ENCODE results near the gene OR14A16. TPM values are rescaled to one million over a fixed set of nuclear protein-coding genes. Genes with fewer than 3 reads are reported as not detected.

Gene OR14A16, protein sequence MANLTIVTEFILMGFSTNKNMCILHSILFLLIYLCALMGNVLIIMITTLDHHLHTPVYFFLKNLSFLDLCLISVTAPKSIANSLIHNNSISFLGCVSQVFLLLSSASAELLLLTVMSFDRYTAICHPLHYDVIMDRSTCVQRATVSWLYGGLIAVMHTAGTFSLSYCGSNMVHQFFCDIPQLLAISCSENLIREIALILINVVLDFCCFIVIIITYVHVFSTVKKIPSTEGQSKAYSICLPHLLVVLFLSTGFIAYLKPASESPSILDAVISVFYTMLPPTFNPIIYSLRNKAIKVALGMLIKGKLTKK
- not detected for total RNA-seq
- polyA plus RNA-seq (2013, experiment 1 of 2), result not detected
- not detected for polyA plus RNA-seq (2013, experiment 2 of 2)
- long read RNA-seq, experiment 1, partial matches to known transcripts, result 0 of 1 reads
- long read RNA-seq, experiment 1, other reads (novel, unspliced or antisense), result 0 of 1 reads
- long read RNA-seq, experiment 2, result 0 reads
- long read RNA-seq, experiment 3, partial matches to known transcripts, result 0 of 3 reads
- long read RNA-seq, experiment 3, other reads (novel, unspliced or antisense), result 2 of 3 reads
- long read RNA-seq, experiment 4, result 0 reads

DNA sequence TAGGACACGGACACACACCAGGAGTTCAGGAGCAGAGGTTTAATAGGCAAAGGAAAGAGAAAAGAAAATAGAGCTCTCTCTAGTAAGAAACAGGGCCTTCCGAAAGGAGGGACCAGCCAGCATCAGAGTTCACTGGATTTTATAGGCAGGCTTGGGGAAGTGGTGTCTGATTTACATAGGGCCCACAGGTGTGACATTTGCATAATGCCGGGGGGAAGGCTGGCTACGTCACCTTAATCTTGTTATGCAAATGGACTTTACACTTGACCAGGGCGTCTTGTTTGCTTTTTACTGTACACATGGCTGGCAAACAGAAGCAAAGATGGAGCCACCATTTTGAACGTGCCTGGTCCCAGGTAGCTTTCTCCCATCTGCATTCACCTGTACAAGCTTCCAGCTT lies at the start of gene OR14A16:
Gene OR14A16 (minus strand): TSS at position 97 of the 400 bp plus-strand sequence. CDS start 8,390 bp downstream, outside the sequence.
- H3K27me3 Mint-ChIP-seq (ENCODE audit: insufficient read depth), result peaks cover 1% of the 10 kb centered on the region
- DNase-seq, result no peak
- no peak within 1 kb of the TSS for H3K4me3 Mint-ChIP-seq
- H3K9ac ChIP-seq (ENCODE audit: extremely low read depth, low read length, poor library complexity, severe bottlenecking), result no peak within 1 kb of the TSS
- no peak within 1 kb of the TSS for H3K4me3 ChIP-seq (ENCODE audit: low read length)
- TF ChIP-seq, protein P1, sequence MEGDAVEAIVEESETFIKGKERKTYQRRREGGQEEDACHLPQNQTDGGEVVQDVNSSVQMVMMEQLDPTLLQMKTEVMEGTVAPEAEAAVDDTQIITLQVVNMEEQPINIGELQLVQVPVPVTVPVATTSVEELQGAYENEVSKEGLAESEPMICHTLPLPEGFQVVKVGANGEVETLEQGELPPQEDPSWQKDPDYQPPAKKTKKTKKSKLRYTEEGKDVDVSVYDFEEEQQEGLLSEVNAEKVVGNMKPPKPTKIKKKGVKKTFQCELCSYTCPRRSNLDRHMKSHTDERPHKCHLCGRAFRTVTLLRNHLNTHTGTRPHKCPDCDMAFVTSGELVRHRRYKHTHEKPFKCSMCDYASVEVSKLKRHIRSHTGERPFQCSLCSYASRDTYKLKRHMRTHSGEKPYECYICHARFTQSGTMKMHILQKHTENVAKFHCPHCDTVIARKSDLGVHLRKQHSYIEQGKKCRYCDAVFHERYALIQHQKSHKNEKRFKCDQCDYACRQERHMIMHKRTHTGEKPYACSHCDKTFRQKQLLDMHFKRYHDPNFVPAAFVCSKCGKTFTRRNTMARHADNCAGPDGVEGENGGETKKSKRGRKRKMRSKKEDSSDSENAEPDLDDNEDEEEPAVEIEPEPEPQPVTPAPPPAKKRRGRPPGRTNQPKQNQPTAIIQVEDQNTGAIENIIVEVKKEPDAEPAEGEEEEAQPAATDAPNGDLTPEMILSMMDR (conservative IDR thresholded peaks at IDR 0.05), result no peak
- no peaks in the 10 kb centered on the region for H3K36me3 ChIP-seq (ENCODE audit: control insufficient read depth, insufficient read depth, low read length)
- H3K36me3 Mint-ChIP-seq (ENCODE audit: low read depth), result peaks cover 3% of the 10 kb centered on the region
- no peaks in the 10 kb centered on the region for H3K4me1 ChIP-seq (ENCODE audit: control insufficient read depth, insufficient read depth, low read length)
- H3K27ac ChIP-seq (ENCODE audit: low read depth, low read length), result no peak within 1 kb of the TSS
- peaks cover 41% of the 10 kb centered on the region for H3K9me3 Mint-ChIP-seq
- H3K27me3 ChIP-seq (ENCODE audit: control insufficient read depth, insufficient read depth, low read length, poor library complexity, severe bottlenecking), result no peaks in the 10 kb centered on the region
- 69 to 70% methylated on average over 5 to 6 of the region's 6 CpGs for WGBS, 2 experiments (ENCODE audit: insufficient coverage in 1 of 2, insufficient read length in 1 of 2)
- H3K4me1 Mint-ChIP-seq, result peaks cover 8% of the 10 kb centered on the region
- H3K9me3 ChIP-seq (ENCODE audit: control insufficient read depth, low read length), result peaks cover 59% of the 10 kb centered on the region
- H3K27ac Mint-ChIP-seq, result no peak within 1 kb of the TSS

DNA sequence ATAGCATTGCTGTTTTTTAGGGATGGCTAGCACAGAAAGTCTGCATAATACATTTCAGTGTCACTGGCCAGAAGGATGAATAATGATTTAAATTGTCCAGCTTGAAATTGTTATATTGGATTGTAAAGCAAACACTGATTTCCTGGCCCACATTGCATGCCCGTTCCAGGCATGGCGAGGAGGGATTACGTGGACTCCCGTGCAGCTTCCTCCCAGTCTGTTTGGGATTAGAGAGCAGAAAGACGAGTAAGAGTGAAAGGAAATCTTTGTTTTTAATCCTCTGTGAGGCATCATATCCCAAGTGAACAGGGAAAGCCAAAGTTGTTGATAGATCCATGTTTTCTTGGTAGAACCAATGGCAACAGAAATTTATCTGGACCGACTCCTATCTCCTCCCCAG lies 41.5 kb upstream of the OR14A16 start:
- Histone ChIP-seq H3K9ac (ENCODE audit: extremely low read depth, low read length, poor library complexity, severe bottlenecking) (no peak overlapping the region), H3K4me1 (ENCODE audit: control insufficient read depth, insufficient read depth, low read length) (no peaks in the 10 kb centered on the region), H3K36me3 (ENCODE audit: control insufficient read depth, insufficient read depth, low read length) (no peaks in the 10 kb centered on the region), H3K9me3 (ENCODE audit: control insufficient read depth, low read length) (peaks cover 75% of the 10 kb centered on the region), H3K27me3 (ENCODE audit: control insufficient read depth, insufficient read depth, low read length, poor library complexity, severe bottlenecking) (no peaks in the 10 kb centered on the region), H3K4me3 (ENCODE audit: low read length) (no peak overlapping the region), H3K27ac (ENCODE audit: low read depth, low read length) (no peak overlapping the region)
- TF ChIP-seq, protein P1 (conservative IDR thresholded peaks at IDR 0.05), result no peak
- no peak for DNase-seq
- Mint-ChIP-seq H3K4me1 (no peaks in the 10 kb centered on the region), H3K4me3 (no peak overlapping the region), H3K36me3 (ENCODE audit: low read depth) (peaks cover 12% of the 10 kb centered on the region), H3K9me3 (peaks cover 52% of the 10 kb centered on the region), H3K27ac (no peak overlapping the region), H3K27me3 (ENCODE audit: insufficient read depth) (no peaks in the 10 kb centered on the region)
- 66 to 72% methylated on average over 5 to 6 of the region's 6 CpGs for WGBS, 2 experiments (ENCODE audit: insufficient coverage in 1 of 2, insufficient read length in 1 of 2)

DNA sequence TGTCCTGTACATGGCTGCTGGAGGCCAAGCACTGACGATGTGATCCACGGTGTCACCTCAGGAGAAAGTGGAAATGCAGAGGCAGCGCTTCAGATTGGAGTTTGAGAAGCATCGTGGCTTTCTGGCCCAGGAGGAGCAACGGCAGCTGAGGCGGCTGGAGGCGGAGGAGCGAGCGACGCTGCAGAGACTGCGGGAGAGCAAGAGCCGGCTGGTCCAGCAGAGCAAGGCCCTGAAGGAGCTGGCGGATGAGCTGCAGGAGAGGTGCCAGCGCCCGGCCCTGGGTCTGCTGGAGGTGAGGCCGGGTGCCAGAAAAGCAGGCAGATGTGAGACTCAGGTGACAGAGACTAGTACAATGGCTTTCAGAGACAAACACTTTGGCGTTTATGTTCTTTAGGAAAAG lies 40.7 kb upstream of the OR14A16 start:
- no peak for DNase-seq
- no peak overlapping the region for H3K4me3 Mint-ChIP-seq
- H3K27me3 ChIP-seq (ENCODE audit: control insufficient read depth, insufficient read depth, low read length, poor library complexity, severe bottlenecking), result no peaks in the 10 kb centered on the region
- no peaks in the 10 kb centered on the region for H3K36me3 ChIP-seq (ENCODE audit: control insufficient read depth, insufficient read depth, low read length)
- H3K27ac ChIP-seq (ENCODE audit: low read depth, low read length), result no peak overlapping the region
- no peak overlapping the region for H3K4me3 ChIP-seq (ENCODE audit: low read length)
- TF ChIP-seq, protein P1 (conservative IDR thresholded peaks at IDR 0.05), result no peak
- H3K4me1 Mint-ChIP-seq, result no peaks in the 10 kb centered on the region
- no peak overlapping the region for H3K27ac Mint-ChIP-seq
- H3K9me3 ChIP-seq (ENCODE audit: control insufficient read depth, low read length), result peaks cover 68% of the 10 kb centered on the region
- no peaks in the 10 kb centered on the region for H3K4me1 ChIP-seq (ENCODE audit: control insufficient read depth, insufficient read depth, low read length)
- peaks cover 8% of the 10 kb centered on the region for H3K36me3 Mint-ChIP-seq (ENCODE audit: low read depth)
- 81 to 84% methylated on average over 9 to 17 of the region's 17 CpGs for WGBS, 2 experiments (ENCODE audit: insufficient coverage in 1 of 2, insufficient read length in 1 of 2)
- peaks cover 51% of the 10 kb centered on the region for H3K9me3 Mint-ChIP-seq
- H3K27me3 Mint-ChIP-seq (ENCODE audit: insufficient read depth), result no peaks in the 10 kb centered on the region
- no peak overlapping the region for H3K9ac ChIP-seq (ENCODE audit: extremely low read depth, low read length, poor library complexity, severe bottlenecking)
